SK-N-SH (cell line): ENCODE measurements around the gene DNAJC5. TPM values are rescaled to one million over a fixed set of nuclear protein-coding genes. Genes with fewer than 3 reads are reported as not detected.

Source experiments
- CTCF ChIA-PET: fragments of 300-600, 350-600 bp; formaldehyde crosslinking; extraction: SDS; loops from one replicate; lab custom pipeline; 2021; lab: Yijun Ruan, JAX
- POLR2A ChIA-PET: fragments of 350-600 bp; sonication (Branson Sonifier 250); formaldehyde crosslinking; extraction: SDS; loops from one replicate; lab custom pipeline; 2020; ENCODE audit warnings: antibody characterized with exemption, inconsistent platforms; lab: Yijun Ruan, JAX
- DNase-seq: peaks from one replicate; pipeline ENCODE4 v3.0.0; 2012
- H2AFZ ChIP-seq: fragments of 200-600 bp; sonication (generic); 2 replicates; pipeline ENCODE4 v1.8.1; 2016; ENCODE audit warnings: antibody characterized with exemption, mild to moderate bottlenecking, low read depth
- H3F3A ChIP-seq: fragments of 200-600 bp; sonication (generic); replicated peaks from 2 replicates; pipeline ENCODE3; 2016; ENCODE audit warnings: antibody characterized with exemption, mild to moderate bottlenecking; ENCODE audit not compliant: insufficient read depth
- H3K27ac ChIP-seq, 2 experiments: fragments of 200-500 bp in 1 of 2; fragments of 200-600 bp in 1 of 2; sonication (Bioruptor generic) in 1 of 2; sonication (generic), shearing (Covaris generic) in 1 of 2; 2 replicates each; pipeline versions ENCODE4 v1.5.1 to v1.6.1; 2014 to 2016; ENCODE audit warnings: low read depth in 2 of 2, inconsistent platforms in 1 of 2, low read length in 1 of 2, mild to moderate bottlenecking in 1 of 2, mixed read lengths in 1 of 2
- H3K27me3 ChIP-seq: fragments of 200-600 bp; sonication (generic), shearing (Covaris generic); 2 replicates; pipeline ENCODE4 v1.6.1; 2016; ENCODE audit warnings: mixed run types; ENCODE audit not compliant: insufficient read depth
- H3K36me3 ChIP-seq, 2 experiments: fragments of 200-500 bp in 1 of 2; fragments of 200-600 bp in 1 of 2; sonication (Bioruptor generic) in 1 of 2; sonication (generic) in 1 of 2; replicated peaks in 1 of 2; 2 replicates each; pipeline versions ENCODE3 to v1.5.1; 2014 to 2016; ENCODE audit warnings: low read length in 1 of 2, mild to moderate bottlenecking in 1 of 2; ENCODE audit not compliant: insufficient read depth in 2 of 2, control insufficient read depth in 1 of 2
- H3K4me1 ChIP-seq, 2 experiments: fragments of 200-500 bp in 1 of 2; fragments of 200-600 bp in 1 of 2; sonication (Bioruptor generic) in 1 of 2; sonication (generic), shearing (Covaris generic) in 1 of 2; 2 replicates each; pipeline versions ENCODE4 v1.5.1 to v1.6.1; 2014 to 2016; ENCODE audit warnings: low read depth in 1 of 2, low read length in 1 of 2, mixed run types in 1 of 2; ENCODE audit not compliant: insufficient read depth in 2 of 2, control insufficient read depth in 1 of 2
- H3K4me2 ChIP-seq: fragments of 200-600 bp; sonication (generic), shearing (Covaris generic); 2 replicates; pipeline ENCODE4 v1.6.1; 2017; ENCODE audit warnings: mixed run types
- H3K4me3 ChIP-seq, 2 experiments: fragments of 200-500 bp in 1 of 2; fragments of 200-600 bp in 1 of 2; sonication (Bioruptor generic) in 1 of 2; sonication (generic), shearing (Covaris generic) in 1 of 2; 2 replicates each; pipeline versions ENCODE4 v1.5.1 to v1.8.1; 2014 to 2016; ENCODE audit warnings: low read depth in 2 of 2, inconsistent platforms in 1 of 2, low read length in 1 of 2, mild to moderate bottlenecking in 1 of 2, mixed read lengths in 1 of 2, moderate library complexity in 1 of 2
- H3K79me2 ChIP-seq: fragments of 200-600 bp; sonication (generic); 2 replicates; pipeline ENCODE4 v1.8.1; 2017; ENCODE audit warnings: mild to moderate bottlenecking; ENCODE audit not compliant: insufficient read depth
- H3K9ac ChIP-seq: fragments of 200-600 bp; sonication (generic); 2 replicates; pipeline ENCODE4 v1.6.1; 2017; ENCODE audit warnings: mixed run types
- H3K9me2 ChIP-seq: fragments of 200-600 bp; sonication (generic); 2 replicates; pipeline ENCODE4 v1.6.1; 2017; ENCODE audit warnings: mixed run types
- H3K9me3 ChIP-seq: fragments of 200-600 bp; sonication (generic); 2 replicates; pipeline ENCODE4 v1.6.1; 2017; ENCODE audit warnings: mixed run types, mild to moderate bottlenecking, moderate library complexity
- H4K20me1 ChIP-seq: fragments of 200-600 bp; sonication (generic); 2 replicates; pipeline ENCODE4 v1.6.1; 2017; ENCODE audit warnings: mild to moderate bottlenecking, mixed run types; ENCODE audit not compliant: insufficient read depth
- EP300 ChIP-seq, 2 experiments: IDR thresholded peaks; 2 replicates each; pipeline versions ENCODE4 v1.4.0 to v1.6.1; 2012; ENCODE audit warnings: borderline replicate concordance in 1 of 2, low read depth in 1 of 2, low read length in 1 of 2
- FOSL2 ChIP-seq: IDR thresholded peaks from 2 replicates; pipeline ENCODE4 v1.4.0; 2012; ENCODE audit warnings: low read depth, mild to moderate bottlenecking, moderate library complexity, borderline replicate concordance
- FOXM1 ChIP-seq: IDR thresholded peaks from 2 replicates; pipeline ENCODE4 v1.4.0; 2012; ENCODE audit warnings: low read depth, mild to moderate bottlenecking
- GATA2 ChIP-seq: sonication (generic); formaldehyde crosslinking; IDR thresholded peaks from 2 replicates; pipeline ENCODE4 v1.5.0; 2020; ENCODE audit warnings: mild to moderate bottlenecking, missing genetic modification reagents
- IRF3 ChIP-seq: fragments of 150-350 bp; IDR thresholded peaks from 2 replicates; pipeline ENCODE4 v1.6.1; 2016; ENCODE audit warnings: mild to moderate bottlenecking, low read depth, low read length
- MAX ChIP-seq: IDR thresholded peaks from 2 replicates; pipeline ENCODE4 v1.4.0; 2012; ENCODE audit warnings: low read depth
- MEF2A ChIP-seq: IDR thresholded peaks from 2 replicates; pipeline ENCODE4 v1.4.0; 2012; ENCODE audit warnings: low read depth, borderline replicate concordance
- RCOR1 ChIP-seq: fragments of 150-350 bp; IDR thresholded peaks from 2 replicates; pipeline ENCODE4 v1.6.1; 2017; ENCODE audit warnings: antibody characterized with exemption, low read length
- REST ChIP-seq: IDR thresholded peaks from 2 replicates; pipeline ENCODE4 v1.6.1; 2012; ENCODE audit warnings: mild to moderate bottlenecking, low read depth, low read length, moderate library complexity
- SMC3 ChIP-seq: IDR thresholded peaks from 2 replicates; pipeline ENCODE4 v1.6.1; 2012; ENCODE audit warnings: low read depth, low read length, improper control_type of control experiment
- TCF12 ChIP-seq: IDR thresholded peaks from 2 replicates; pipeline ENCODE4 v1.4.0; 2012
- USF1 ChIP-seq: IDR thresholded peaks from 2 replicates; pipeline ENCODE4 v1.4.0; 2012; ENCODE audit warnings: low read depth, borderline replicate concordance
- ZBTB33 ChIP-seq: IDR thresholded peaks from 2 replicates; pipeline ENCODE4 v1.4.0; 2012; ENCODE audit warnings: low read depth, borderline replicate concordance
- WGBS: methylation state at CpG from one replicate; pipeline ENCODE4 v1.1.6; 2017; ENCODE audit warnings: low lambda C conversion rate; 5-methylcytosine and 5-hydroxymethylcytosine counted together
- polyA plus RNA-seq, 3 experiments: library from polyadenylated mRNA; depleted of rRNA; stranded (reverse); fragments of >200 nt; gene quantifications; 2 replicates each; pipeline ENCODE4 v1.2.3, GENCODE V29; 2012

The DNAJC5 gene
- polyA plus RNA-seq, 1 of the 3 experiments (the other 2 are of a cell fraction): 24.2 TPM

- Histone ChIP-seq H4K20me1 (peaks cover 64% of the 10 kb centered on the region), H3K9ac (no peak overlapping the region), H3K27me3 (no peaks in the 10 kb centered on the region), H3K9me2 (no peaks in the 10 kb centered on the region), H3K79me2 (peaks cover 18% of the 10 kb centered on the region; the same call in 1 of the 2 replicates), H3K4me3 (no peak overlapping the region), H3K27ac (no peak overlapping the region; a peak in 1 of 4 replicates), H3F3A (peaks cover 14% of the 10 kb centered on the region), H3K4me2 (no peak overlapping the region), H2AFZ (no peak overlapping the region), H3K4me1 (peaks cover 0 to 6% of the 10 kb centered on the region in 2 experiments; a peak in 1 of 4 replicates), H3K36me3 (peaks cover 0 to 54% of the 10 kb centered on the region in 2 experiments), H3K9me3 (no peaks in the 10 kb centered on the region)
- no peak for TF ChIP-seq ZBTB33
- no peak for TF ChIP-seq FOXM1
- TF ChIP-seq USF1: no peak
- ChIA-PET POLR2A (no interaction called here), CTCF (interaction anchor here (0.9 to 2.4 kb wide), 4 partner anchors 10 to 168 kb away, joined by 3 to 10 read pairs (median 5); no protein-coding TSS in a partner anchor)
- no peak for DNase-seq
- WGBS: 17% methylated on average over 2 of the region's 19 CpGs
Observed at GRCh38 chr20:63942969-63943807, 48.3 kb downstream of the DNAJC5 start.

- no CpG with 5 or more reads among the region's 3 CpGs for WGBS
- no peak overlapping the region for H3K4me2 ChIP-seq
- H3K9me3 ChIP-seq: no peaks in the 10 kb centered on the region
- peaks cover 2 to 12% of the 10 kb centered on the region in 2 experiments; a peak in 3 of 4 replicates for H3K4me1 ChIP-seq
- H3K4me3 ChIP-seq: no peak overlapping the region
- CTCF ChIA-PET: interaction anchor here (0.9 to 1.4 kb wide), 3 partner anchors 11 to 30 kb away, joined by 3 to 7 read pairs (median 3); no protein-coding TSS in a partner anchor
- no peak for TF ChIP-seq SMC3
- no peak for TF ChIP-seq TCF12
- no peak for TF ChIP-seq REST
- TF ChIP-seq USF1: no peak
- TF ChIP-seq ZBTB33: no peak
- TF ChIP-seq EP300 (IDR thresholded peaks at IDR 0.05; ENCODE audit: borderline replicate concordance in 1 of 2, low read depth in 1 of 2, low read length in 1 of 2): no peak
- TF ChIP-seq GATA2 (CRISPR knock-in tag): no peak
- no peak for TF ChIP-seq IRF3
- no peak for TF ChIP-seq MAX
- no peak for TF ChIP-seq MEF2A
- no peak for TF ChIP-seq RCOR1
- no peak for TF ChIP-seq FOSL2
- H3K9ac ChIP-seq: no peak overlapping the region
- POLR2A ChIA-PET: no interaction called here
- no peak for DNase-seq
- H3K27ac ChIP-seq: no peak overlapping the region
- peaks cover 0 to 53% of the 10 kb centered on the region in 2 experiments for H3K36me3 ChIP-seq
- H2AFZ ChIP-seq: no peak overlapping the region
- H3K9me2 ChIP-seq: no peaks in the 10 kb centered on the region
- H3K79me2 ChIP-seq: peaks cover 21% of the 10 kb centered on the region; the same call in 1 of the 2 replicates
- no peaks in the 10 kb centered on the region for H3K27me3 ChIP-seq
- H4K20me1 ChIP-seq: peaks cover 66% of the 10 kb centered on the region
- H3F3A ChIP-seq: peaks cover 19% of the 10 kb centered on the region
Observed at GRCh38 chr20:63943808-63944077, 48.8 kb downstream of the DNAJC5 start.
